ENCODE measurements around the gene OR2M7.

OR2M7 gene

GRCh38 chr1:248277876-248278275, 46.5 kb downstream of the OR2M7 start, which contains the start of gene OR2T33:
Gene OR2T33, minus strand, starts transcription at chr1:248277976. Its CDS starts 4,162 bp downstream, at chr1:248273814.
- H3K4me3 ChIP-seq (replicated peaks; ENCODE audit: low read depth, low read length) = no peak within 1 kb of the TSS
- DNase-seq (ENCODE audit: low read depth) = no peak
- no peak for TF ChIP-seq CTCF (IDR thresholded peaks at IDR 0.05; ENCODE audit: low read length, missing control alignments)

Measured in fibroblast of pulmonary artery (primary cell).